ENCODE measurements around the gene PALM3. TPM values are rescaled to one million over a fixed set of nuclear protein-coding genes. Genes with fewer than 3 reads are reported as not detected.

The PALM3 gene
- total and polyA plus RNA-seq, 10 of the 15 experiments (the other 5 are each of a cell fraction or from before 2014, with no cell fraction given), result 0.07 TPM; not detected in 9

GRCh38 chr19:14056741-14057356 is 5.0 kb downstream of the PALM3 start:
- peaks cover 0 to 3% of the 10 kb centered on the region in 2 experiments; a peak in 3 of 4 replicates for H3K36me3 ChIP-seq (ENCODE audit: control insufficient read depth in 2 of 2, insufficient read depth in 2 of 2, low read length in 1 of 2)
- ChIA-PET POLR2A (interaction anchor here (0.7 kb wide), 1 partner anchor 59 kb away, joined by 3 read pairs; no protein-coding TSS in a partner anchor), SMC1A (ENCODE audit: uncharacterized antibody, unreplicated experiment) (no interaction called here), RAD21 (ENCODE audit: unreplicated experiment) (interaction anchor here (1.2 to 1.4 kb wide), 2 partner anchors 104 to 178 kb away, joined by 3 read pairs; no protein-coding TSS in a partner anchor), CTCF (interaction anchor here (0.7 to 5.3 kb wide), 8 partner anchors 9 to 910 kb away, joined by 3 to 60 read pairs (median 4); partner anchors contain the start of genes IL27RA and MISP3)
- intact Hi-C loops (cut with micrococcal nuclease; ENCODE audit: unreplicated experiment), result no loop called here
- no peaks in the 10 kb centered on the region for H3K79me2 ChIP-seq (ENCODE audit: control insufficient read depth, insufficient read depth, low read length)
- no peak for FAIRE-seq
- no peak overlapping the region for H3K4me2 ChIP-seq (ENCODE audit: control insufficient read depth, insufficient read depth)
- H3K4me1 ChIP-seq (ENCODE audit: control insufficient read depth, insufficient read depth, low read length), result no peaks in the 10 kb centered on the region
- no peak for ATAC-seq
- no peak overlapping the region for H3K27ac ChIP-seq (ENCODE audit: control insufficient read depth, insufficient read depth)
- peaks cover 0 to 6% of the 10 kb centered on the region in 2 experiments for H3K27me3 ChIP-seq (replicated peaks in 1 of 2; ENCODE audit: control insufficient read depth in 2 of 2, insufficient read depth in 2 of 2, low read length in 1 of 2)
- H3K4me3 ChIP-seq, result no peak overlapping the region
- BruUV-seq (replicated peaks), result no TSS peak
- no peak overlapping the region for H3K9ac ChIP-seq (ENCODE audit: control insufficient read depth, insufficient read depth, low read length)
- H2AFZ ChIP-seq (ENCODE audit: control insufficient read depth, low read depth, low read length), result no peak overlapping the region
- no peaks in the 10 kb centered on the region for H3K9me3 ChIP-seq (replicated peaks; ENCODE audit: control insufficient read depth, insufficient read depth, low read length)
- H4K20me1 ChIP-seq (ENCODE audit: control insufficient read depth, insufficient read depth), result no peaks in the 10 kb centered on the region; the same call in 1 of the 2 replicates
- no peak for DNase-seq (ENCODE audit: low read depth, low spot score)
- WGBS (ENCODE audit: insufficient coverage, insufficient replicate concordance, low lambda C conversion rate, missing lambda C conversion rate), result 39% methylated on average over 18 of the region's 19 CpGs
- in situ Hi-C loops (cut with MboI), result loop anchor here (25.0 kb wide), 1 partner anchor 770 kb away; no protein-coding TSS in a partner anchor
- no peak for TF ChIP-seq EP300 (IDR thresholded peaks at IDR 0.05; ENCODE audit: borderline replicate concordance in 1 of 2, control insufficient read depth in 1 of 2, low read depth in 2 of 2, low read length in 2 of 2)
- no peak for TF ChIP-seq NR2F1 (conservative IDR thresholded peaks at IDR 0.05)
- TF ChIP-seq E4F1 (IDR thresholded peaks at IDR 0.05; ENCODE audit: borderline replicate concordance, partially characterized antibody), result no peak
- no peak for TF ChIP-seq WRNIP1 (IDR thresholded peaks at IDR 0.05; ENCODE audit: borderline replicate concordance, low read depth, low read length)
- no peak for TF ChIP-seq ZBED1 (IDR thresholded peaks at IDR 0.05; ENCODE audit: borderline replicate concordance)
- TF ChIP-seq MYC (IDR thresholded peaks at IDR 0.05; ENCODE audit: insufficient read depth, insufficient read length, insufficient replicate concordance, low read length, severe bottlenecking), result no peak
- TF ChIP-seq LARP7 (IDR thresholded peaks at IDR 0.05), result no peak
- TF ChIP-seq ESRRA (IDR thresholded peaks at IDR 0.05; ENCODE audit: low read length), result no peak
- TF ChIP-seq CHD4 (IDR thresholded peaks at IDR 0.05), result no peak
- no peak for TF ChIP-seq ZBTB11 (CRISPR knock-in tag; IDR thresholded peaks at IDR 0.05)
- TF ChIP-seq EGR1 (IDR thresholded peaks at IDR 0.05; ENCODE audit: borderline replicate concordance in 1 of 2, low read depth in 2 of 2, low read length in 2 of 2), result no peak
- no peak for TF ChIP-seq MTA3 (IDR thresholded peaks at IDR 0.05; ENCODE audit: borderline replicate concordance, low read length)
- no peak for TF ChIP-seq IRF4 (IDR thresholded peaks at IDR 0.05; ENCODE audit: low read depth, low read length)
- no peak for TF ChIP-seq BHLHE40 (IDR thresholded peaks at IDR 0.05; ENCODE audit: borderline replicate concordance in 1 of 2, low read depth in 2 of 2, low read length in 1 of 2)
- no peak for TF ChIP-seq SUPT20H (IDR thresholded peaks at IDR 0.05; ENCODE audit: borderline replicate concordance, control insufficient read depth, low read depth, low read length)
- no peak for TF ChIP-seq RBBP5 (conservative IDR thresholded peaks at IDR 0.05)
- no peak for TF ChIP-seq CEBPB (IDR thresholded peaks at IDR 0.05; ENCODE audit: borderline replicate concordance in 1 of 2, low read depth in 2 of 2, low read length in 2 of 2)

Measured in GM12878 (cell line).